Measurements from ENCODE around the gene CD83.

Gene CD83

GRCh38 chr6:14092838-14093789, 24.5 kb upstream of the CD83 start:
- Histone ChIP-seq H3K4me1 (ENCODE audit: control insufficient read depth in 1 of 2, insufficient read depth in 1 of 2, low read depth in 1 of 2, low read length in 1 of 2) (no peaks in the 10 kb centered on the region), H3K27me3 (no peaks in the 10 kb centered on the region), H3K36me3 (no peaks in the 10 kb centered on the region), H3K27ac (no peak overlapping the region), H3K9me3 (no peaks in the 10 kb centered on the region), H3K4me3 (ENCODE audit: low read depth in 1 of 2, low read length in 1 of 2) (no peak overlapping the region)
- TF ChIP-seq CTCF (IDR thresholded peaks at IDR 0.05), result no peak

GRCh38 chr6:14094721-14095120, 22.9 kb upstream of the CD83 start:
- Histone ChIP-seq H3K36me3 (no peaks in the 10 kb centered on the region), H3K4me1 (ENCODE audit: control insufficient read depth in 1 of 2, insufficient read depth in 1 of 2, low read depth in 1 of 2, low read length in 1 of 2) (no peaks in the 10 kb centered on the region)

GRCh38 chr6:14095437-14095836, 22.1 kb upstream of the CD83 start:
- TF ChIP-seq CTCF (IDR thresholded peaks at IDR 0.05), result no peak
- no peaks in the 10 kb centered on the region for H3K4me1 ChIP-seq (ENCODE audit: control insufficient read depth in 1 of 2, insufficient read depth in 1 of 2, low read depth in 1 of 2, low read length in 1 of 2)
- no peaks in the 10 kb centered on the region for H3K9me3 ChIP-seq
- H3K36me3 ChIP-seq, result no peaks in the 10 kb centered on the region
- H3K4me3 ChIP-seq (ENCODE audit: low read depth in 1 of 2, low read length in 1 of 2), result no peak overlapping the region
- no peak overlapping the region for H3K27ac ChIP-seq
- peaks cover 2% of the 10 kb centered on the region for H3K27me3 ChIP-seq

More at GRCh38 chr6:14094721-14095120, 22.9 kb upstream of the CD83 start:
- Histone ChIP-seq H3K27me3 (no peaks in the 10 kb centered on the region), H3K9me3 (no peaks in the 10 kb centered on the region), H3K27ac (no peak overlapping the region), H3K4me3 (ENCODE audit: low read depth in 1 of 2, low read length in 1 of 2) (no peak overlapping the region)
- no peak for TF ChIP-seq CTCF (IDR thresholded peaks at IDR 0.05)

- H3K27me3 ChIP-seq, result peaks cover 11% of the 10 kb centered on the region
- no peak for TF ChIP-seq CTCF (IDR thresholded peaks at IDR 0.05)
- no peak overlapping the region for H3K4me3 ChIP-seq (ENCODE audit: low read depth in 1 of 2, low read length in 1 of 2)
- H3K4me1 ChIP-seq (ENCODE audit: control insufficient read depth in 1 of 2, insufficient read depth in 1 of 2, low read depth in 1 of 2, low read length in 1 of 2), result no peaks in the 10 kb centered on the region
- H3K27ac ChIP-seq, result no peak overlapping the region
- no peaks in the 10 kb centered on the region for H3K36me3 ChIP-seq
- no peaks in the 10 kb centered on the region for H3K9me3 ChIP-seq
Measured at GRCh38 chr6:14100138-14100537, 17.4 kb upstream of the CD83 start.

GRCh38 chr6:14100966-14101365, 16.6 kb upstream of the CD83 start:
- no peak overlapping the region for H3K27ac ChIP-seq
- no peak overlapping the region for H3K4me3 ChIP-seq (ENCODE audit: low read depth in 1 of 2, low read length in 1 of 2)
- no peaks in the 10 kb centered on the region for H3K36me3 ChIP-seq
- H3K4me1 ChIP-seq (ENCODE audit: control insufficient read depth in 1 of 2, insufficient read depth in 1 of 2, low read depth in 1 of 2, low read length in 1 of 2), result no peaks in the 10 kb centered on the region
- H3K9me3 ChIP-seq, result no peaks in the 10 kb centered on the region
- peaks cover 11% of the 10 kb centered on the region for H3K27me3 ChIP-seq
- TF ChIP-seq CTCF (IDR thresholded peaks at IDR 0.05), result no peak

All from neutrophil (primary cell).